IPS-18c (cell line): Measurements from ENCODE around the gene SPARCL1.
"Not testable (repeated sequence)": the region's sequence is repeated elsewhere in the genome, so short reads cannot be mapped to it uniquely, and the experiment has no call there.

ENCODE experiments used
- H3K4me3 ChIP-seq: 2 replicates; pipeline ENCODE4 v1.7.0; 2013; ENCODE audit warnings: low read depth, mild to moderate bottlenecking, low read length, moderate library complexity; ENCODE audit not compliant: insufficient read depth
- H3K9me3 ChIP-seq: one replicate; pipeline ENCODE4 v1.6.1; 2013; ENCODE audit warnings: mild to moderate bottlenecking, low read length, moderate library complexity; ENCODE audit not compliant: control insufficient read depth, insufficient read depth

The SPARCL1 gene

GRCh38 chr4:87489678-87490077 is 39.5 kb downstream of the SPARCL1 start:
- H3K4me3 ChIP-seq, result no peak overlapping the region

GRCh38 chr4:87488666-87489065 is 40.5 kb downstream of the SPARCL1 start:
- H3K9me3 ChIP-seq, H3K4me3 ChIP-seq: not testable (repeated sequence)

More at GRCh38 chr4:87489678-87490077, 39.5 kb downstream of the SPARCL1 start:
- peaks cover 7% of the 10 kb centered on the region for H3K9me3 ChIP-seq

- not testable (repeated sequence) for H3K9me3 ChIP-seq, H3K4me3 ChIP-seq
Measured at GRCh38 chr4:87483247-87483646, 45.9 kb downstream of the SPARCL1 start.

GRCh38 chr4:87481377-87481776 is 47.8 kb downstream of the SPARCL1 start:
- Histone ChIP-seq H3K4me3 (no peak overlapping the region), H3K9me3 (no peaks in the 10 kb centered on the region)

- Histone ChIP-seq H3K4me3 (no peak overlapping the region), H3K9me3 (no peaks in the 10 kb centered on the region)
Measured at GRCh38 chr4:87478732-87479250, 50.4 kb downstream of the SPARCL1 start.

- H3K4me3 ChIP-seq, result no peak overlapping the region
- H3K9me3 ChIP-seq, result no peaks in the 10 kb centered on the region
Measured at GRCh38 chr4:87476934-87477333, 52.2 kb downstream of the SPARCL1 start.

- H3K9me3 ChIP-seq, result no peaks in the 10 kb centered on the region
Measured at GRCh38 chr4:87469390-87469789, 59.8 kb downstream of the SPARCL1 start.

GRCh38 chr4:87465739-87466366 is 63.3 kb downstream of the SPARCL1 start:
- Histone ChIP-seq H3K9me3 (no peaks in the 10 kb centered on the region), H3K4me3 (no peak overlapping the region)

More at GRCh38 chr4:87469390-87469789, 59.8 kb downstream of the SPARCL1 start:
- no peak overlapping the region for H3K4me3 ChIP-seq

GRCh38 chr4:87462102-87462501 is 67.1 kb downstream of the SPARCL1 start:
- H3K4me3 ChIP-seq, result no peak overlapping the region
- H3K9me3 ChIP-seq, result no peaks in the 10 kb centered on the region

- H3K4me3 ChIP-seq, result no peak overlapping the region
- no peaks in the 10 kb centered on the region for H3K9me3 ChIP-seq
Measured at GRCh38 chr4:87461281-87461700, 67.9 kb downstream of the SPARCL1 start.

- H3K9me3 ChIP-seq, result no peaks in the 10 kb centered on the region
- H3K4me3 ChIP-seq, result no peak overlapping the region
Measured at GRCh38 chr4:87458913-87459312, 70.3 kb downstream of the SPARCL1 start.

GRCh38 chr4:87451537-87451936 is 77.6 kb downstream of the SPARCL1 start:
- H3K4me3 ChIP-seq, result no peak overlapping the region
- H3K9me3 ChIP-seq, result peaks cover 2% of the 10 kb centered on the region

GRCh38 chr4:87446375-87446774 is 82.8 kb downstream of the SPARCL1 start:
- H3K9me3 ChIP-seq, H3K4me3 ChIP-seq: not testable (repeated sequence)

- Histone ChIP-seq H3K9me3 (peaks cover 2% of the 10 kb centered on the region), H3K4me3 (no peak overlapping the region)
Measured at GRCh38 chr4:87445964-87446363, 83.2 kb downstream of the SPARCL1 start.

- H3K9me3 ChIP-seq, result peaks cover 2% of the 10 kb centered on the region
- H3K4me3 ChIP-seq, result no peak overlapping the region
Measured at GRCh38 chr4:87444741-87445140, 84.4 kb downstream of the SPARCL1 start.

GRCh38 chr4:87442889-87443288 is 86.3 kb downstream of the SPARCL1 start:
- Histone ChIP-seq H3K9me3 (no peaks in the 10 kb centered on the region), H3K4me3 (no peak overlapping the region)

- H3K9me3 ChIP-seq, result no peaks in the 10 kb centered on the region
- no peak overlapping the region for H3K4me3 ChIP-seq
Measured at GRCh38 chr4:87433342-87433741, 95.8 kb downstream of the SPARCL1 start.

- H3K4me3 ChIP-seq, result no peak overlapping the region
- no peaks in the 10 kb centered on the region for H3K9me3 ChIP-seq
Measured at GRCh38 chr4:87430038-87430437, 99.1 kb downstream of the SPARCL1 start.

- Histone ChIP-seq H3K4me3 (no peak overlapping the region), H3K9me3 (no peaks in the 10 kb centered on the region)
Measured at GRCh38 chr4:87428979-87429378, 100.2 kb downstream of the SPARCL1 start.
